Stimulated activated CD4-positive, alpha-beta T cell treated with anti-CD3 and anti-CD28 coated beads, Interleukin-15, amount 100 ng/mL, for 1 hour (primary cell): ENCODE measurements around the gene OR5AU1.

Source experiments
- DNase-seq, 2 donors: peaks; one replicate each; pipeline ENCODE4 v3.0.0-alpha.2; 2020; ENCODE audit warnings: low read depth in 1 of 2, low spot score in 1 of 2

OR5AU1 gene

GRCh38 chr14:21155963-21156362 is at the start of gene OR5AU1:
TSS of gene OR5AU1 (minus strand) at chr14:21156063. CDS start at chr14:21155872, 191 bp downstream.
- no peak for DNase-seq

- no peak for DNase-seq
Observed at GRCh38 chr14:21205026-21205677, 49.3 kb upstream of the OR5AU1 start.

GRCh38 chr14:21204167-21205025 is 48.5 kb upstream of the OR5AU1 start:
- DNase-seq = no peak

- no peak for DNase-seq
Observed at GRCh38 chr14:21203470-21204166, 47.8 kb upstream of the OR5AU1 start.

GRCh38 chr14:21202463-21203358 is 46.8 kb upstream of the OR5AU1 start:
- DNase-seq = no peak

- DNase-seq = no peak
Observed at GRCh38 chr14:21201732-21202462, 46.0 kb upstream of the OR5AU1 start.

GRCh38 chr14:21200752-21201461 is 45.0 kb upstream of the OR5AU1 start:
- DNase-seq = no peak

- DNase-seq = no peak
Observed at GRCh38 chr14:21199611-21200560, 44.0 kb upstream of the OR5AU1 start.

GRCh38 chr14:21197418-21198205 is 41.7 kb upstream of the OR5AU1 start:
- no peak for DNase-seq

- no peak for DNase-seq
Observed at GRCh38 chr14:21194597-21194996, 38.7 kb upstream of the OR5AU1 start.

GRCh38 chr14:21192875-21193535 is 37.1 kb upstream of the OR5AU1 start:
- no peak for DNase-seq

GRCh38 chr14:21192447-21192822 is 36.6 kb upstream of the OR5AU1 start:
- DNase-seq = no peak

- peak; percentile 39 to 40 for DNase-seq
Observed at GRCh38 chr14:21191809-21192446, 36.1 kb upstream of the OR5AU1 start.

- DNase-seq = no peak
Observed at GRCh38 chr14:21191261-21191808, 35.5 kb upstream of the OR5AU1 start.

GRCh38 chr14:21185491-21185890 is 29.6 kb upstream of the OR5AU1 start:
- DNase-seq = no peak

GRCh38 chr14:21184254-21184653 is 28.4 kb upstream of the OR5AU1 start:
- no peak for DNase-seq
